Peyer's patch (tissue), 4 donors: Measurements from ENCODE around the gene UNCX.

Source experiments
- CTCF ChIP-seq, 6 experiments: fragments of 450-650 bp in 4 of 6; fragments of 200-600 bp in 2 of 6; sonication (generic) in 1 of 6; IDR thresholded peaks; one replicate each; pipeline ENCODE4 v1.5.1; 2017 to 2019; ENCODE audit warnings: antibody characterized with exemption in 6 of 6, mild to moderate bottlenecking in 3 of 6, moderate library complexity in 1 of 6
- POLR2A ChIP-seq, 2 donors: fragments of 450-650 bp; IDR thresholded peaks; one replicate each; pipeline ENCODE4 v1.5.1; 2017; ENCODE audit warnings: antibody characterized with exemption in 2 of 2, mild to moderate bottlenecking in 2 of 2, moderate library complexity in 2 of 2

GRCh38 chr7:1210979-1211608 lies 21.6 kb upstream of the UNCX start:
- TF ChIP-seq CTCF (IDR thresholded peaks at IDR 0.05) (no peak), POLR2A (IDR thresholded peaks at IDR 0.05) (no peak)
